Astrocyte (in vitro differentiated cells and primary cell): ENCODE measurements around the gene CD4. TPM values are rescaled to one million over a fixed set of nuclear protein-coding genes. Genes with fewer than 3 reads are reported as not detected.
A peak's percentile ranks its signal among the peaks of the same experiment; 100 is the strongest.

Experiments used
- DNase-seq: peaks from one replicate; pipeline ENCODE4 v3.0.0-alpha.2; 2010; ENCODE audit warnings: low read depth
- FAIRE-seq: peaks from 2 replicates; lab custom pipeline; 2011; peaks lifted over from hg19 to GRCh38; lab: Jason Lieb, UNC
- H2AFZ ChIP-seq: 2 replicates; pipeline ENCODE4 v1.6.0; 2012; ENCODE audit warnings: low read depth, low read length, inconsistent platforms
- H3K27ac ChIP-seq: 2 replicates; pipeline ENCODE4 v1.5.1; 2011; ENCODE audit warnings: low read depth, low read length, inconsistent platforms
- H3K27me3 ChIP-seq: 2 replicates; pipeline ENCODE4 v1.6.0; 2011; ENCODE audit warnings: low read length, inconsistent platforms; ENCODE audit not compliant: insufficient read depth
- H3K36me3 ChIP-seq: 2 replicates; pipeline ENCODE4 v1.5.1; 2011; ENCODE audit warnings: low read length, inconsistent platforms; ENCODE audit not compliant: insufficient read depth
- H3K4me1 ChIP-seq: 2 replicates; pipeline ENCODE4 v1.5.1; 2011; ENCODE audit warnings: low read length, inconsistent platforms; ENCODE audit not compliant: insufficient read depth
- H3K4me2 ChIP-seq: 2 replicates; pipeline ENCODE4 v1.6.0; 2012; ENCODE audit warnings: low read length, inconsistent platforms
- H3K4me3 ChIP-seq: 2 replicates; pipeline ENCODE4 v1.5.1; 2011; ENCODE audit warnings: low read depth, mild to moderate bottlenecking, low read length, inconsistent platforms; ENCODE audit not compliant: insufficient read depth
- H3K79me2 ChIP-seq: 2 replicates; pipeline ENCODE4 v1.6.0; 2012; ENCODE audit warnings: mild to moderate bottlenecking, low read length, inconsistent platforms; ENCODE audit not compliant: insufficient read depth
- H3K9ac ChIP-seq: 2 replicates; pipeline ENCODE4 v1.6.0; 2012; ENCODE audit warnings: mild to moderate bottlenecking, low read length, inconsistent platforms
- H3K9me3 ChIP-seq: 2 replicates; pipeline ENCODE4 v1.5.1; 2012; ENCODE audit warnings: low read depth, mild to moderate bottlenecking, low read length, inconsistent platforms; ENCODE audit not compliant: insufficient read depth
- H4K20me1 ChIP-seq: 2 replicates; pipeline ENCODE4 v1.6.0; 2012; ENCODE audit warnings: low read length, inconsistent platforms; ENCODE audit not compliant: insufficient read depth
- H3K27ac Mint-ChIP-seq: one replicate; pipeline ENCODE4 v1.8.0; 2021; ENCODE audit warnings: mild to moderate bottlenecking, mixed read lengths; ENCODE audit not compliant: unreplicated experiment
- H3K27me3 Mint-ChIP-seq: one replicate; pipeline ENCODE4 v1.8.0; 2021; ENCODE audit warnings: low read depth, mixed read lengths; ENCODE audit not compliant: unreplicated experiment
- H3K36me3 Mint-ChIP-seq: one replicate; pipeline ENCODE4 v1.8.0; 2021; ENCODE audit warnings: low read depth, mixed read lengths; ENCODE audit not compliant: unreplicated experiment
- H3K4me1 Mint-ChIP-seq: one replicate; pipeline ENCODE4 v1.8.0; 2021; ENCODE audit warnings: low read depth, mixed read lengths; ENCODE audit not compliant: unreplicated experiment
- H3K4me3 Mint-ChIP-seq: one replicate; pipeline ENCODE4 v1.8.0; 2021; ENCODE audit warnings: mild to moderate bottlenecking, moderate library complexity, mixed read lengths; ENCODE audit not compliant: unreplicated experiment
- H3K9me3 Mint-ChIP-seq: one replicate; pipeline ENCODE4 v1.8.0; 2021; ENCODE audit warnings: mild to moderate bottlenecking, mixed read lengths; ENCODE audit not compliant: unreplicated experiment
- EZH2 ChIP-seq: IDR thresholded peaks from 2 replicates; pipeline ENCODE4 v1.6.1; 2012; ENCODE audit warnings: mild to moderate bottlenecking, low read length, inconsistent platforms; ENCODE audit not compliant: insufficient read depth
- total RNA-seq: library from RNA; stranded (reverse); gene quantifications from 2 replicates; pipeline ENCODE4 v1.2.1, GENCODE V29; 2021
- TF ChIP-seq, protein P1 (sequence below): IDR thresholded peaks from 2 replicates; pipeline ENCODE4 v1.5.1; 2011; ENCODE audit warnings: low read depth, mild to moderate bottlenecking, inconsistent platforms, low read length, moderate library complexity; ENCODE audit not compliant: insufficient read depth

CD4 gene
- total RNA-seq, 1 donor from 2014 or later, result 0.54 TPM

DNA sequence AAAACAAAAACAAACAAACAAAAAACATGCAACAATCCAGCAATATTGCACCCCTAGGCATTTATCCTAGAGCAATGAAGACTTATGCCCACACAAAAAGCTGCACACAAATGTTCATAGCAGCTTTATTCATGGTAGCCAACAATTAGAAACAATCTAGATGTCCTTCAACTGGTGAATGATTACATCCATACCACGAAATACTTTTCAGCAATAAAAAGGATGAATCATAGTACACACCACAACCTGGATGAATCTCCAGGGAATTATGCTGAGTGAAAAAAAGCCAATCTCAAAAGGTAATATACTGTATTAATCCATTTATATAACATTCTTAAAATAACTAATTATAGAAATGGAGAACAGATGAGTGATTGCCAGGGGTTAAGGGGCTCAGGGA, 17.8 kb downstream of the CD4 start:
- Histone ChIP-seq H3K4me1 (no peaks in the 10 kb centered on the region), H2AFZ (no peak overlapping the region), H3K9ac (no peak overlapping the region), H3K36me3 (no peaks in the 10 kb centered on the region), H3K4me3 (no peak overlapping the region), H4K20me1 (no peaks in the 10 kb centered on the region), H3K27ac (no peak overlapping the region), H3K27me3 (peaks cover 2% of the 10 kb centered on the region), H3K9me3 (no peaks in the 10 kb centered on the region), H3K4me2 (no peak overlapping the region), H3K79me2 (no peaks in the 10 kb centered on the region)
- DNase-seq (no peak), FAIRE-seq (no peak)
- Mint-ChIP-seq H3K27me3 (no peaks in the 10 kb centered on the region), H3K4me3 (no peak overlapping the region), H3K4me1 (peaks cover 9% of the 10 kb centered on the region), H3K36me3 (no peaks in the 10 kb centered on the region), H3K9me3 (peaks cover 5% of the 10 kb centered on the region), H3K27ac (no peak overlapping the region)
- TF ChIP-seq, protein P1, sequence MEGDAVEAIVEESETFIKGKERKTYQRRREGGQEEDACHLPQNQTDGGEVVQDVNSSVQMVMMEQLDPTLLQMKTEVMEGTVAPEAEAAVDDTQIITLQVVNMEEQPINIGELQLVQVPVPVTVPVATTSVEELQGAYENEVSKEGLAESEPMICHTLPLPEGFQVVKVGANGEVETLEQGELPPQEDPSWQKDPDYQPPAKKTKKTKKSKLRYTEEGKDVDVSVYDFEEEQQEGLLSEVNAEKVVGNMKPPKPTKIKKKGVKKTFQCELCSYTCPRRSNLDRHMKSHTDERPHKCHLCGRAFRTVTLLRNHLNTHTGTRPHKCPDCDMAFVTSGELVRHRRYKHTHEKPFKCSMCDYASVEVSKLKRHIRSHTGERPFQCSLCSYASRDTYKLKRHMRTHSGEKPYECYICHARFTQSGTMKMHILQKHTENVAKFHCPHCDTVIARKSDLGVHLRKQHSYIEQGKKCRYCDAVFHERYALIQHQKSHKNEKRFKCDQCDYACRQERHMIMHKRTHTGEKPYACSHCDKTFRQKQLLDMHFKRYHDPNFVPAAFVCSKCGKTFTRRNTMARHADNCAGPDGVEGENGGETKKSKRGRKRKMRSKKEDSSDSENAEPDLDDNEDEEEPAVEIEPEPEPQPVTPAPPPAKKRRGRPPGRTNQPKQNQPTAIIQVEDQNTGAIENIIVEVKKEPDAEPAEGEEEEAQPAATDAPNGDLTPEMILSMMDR, result no peak
- TF ChIP-seq EZH2, result no peak

DNA sequence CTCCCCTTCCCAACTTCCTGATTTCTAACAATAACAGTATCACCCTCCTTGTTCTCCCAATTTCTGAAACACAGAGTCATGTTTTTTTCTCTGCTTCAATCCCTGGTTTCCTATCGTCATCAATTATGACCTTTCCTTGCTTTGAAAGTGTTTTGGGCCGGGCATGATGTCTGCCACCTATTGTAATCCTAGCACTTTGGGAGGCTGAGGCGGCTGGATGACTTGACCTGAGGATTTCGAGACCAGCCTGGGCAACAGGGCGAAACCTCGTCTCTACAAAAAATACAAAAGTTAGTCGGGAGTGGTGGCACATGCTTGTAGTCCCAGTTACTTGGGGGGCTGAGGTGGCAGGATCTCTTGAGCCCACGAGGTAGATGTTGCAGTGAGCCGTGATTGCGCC, 19.7 kb downstream of the CD4 start:
- H2AFZ ChIP-seq, result no peak overlapping the region
- peaks cover 9% of the 10 kb centered on the region for H3K4me1 Mint-ChIP-seq

GRCh38 chr12:6810758-6811157, 21.4 kb downstream of the CD4 start:
- Mint-ChIP-seq H3K27ac (peak overlapping the region; percentile 4), H3K4me1 (peaks cover 9% of the 10 kb centered on the region), H3K27me3 (peaks cover 17% of the 10 kb centered on the region), H3K4me3 (no peak overlapping the region), H3K36me3 (no peaks in the 10 kb centered on the region), H3K9me3 (peaks cover 3% of the 10 kb centered on the region)
- no peaks in the 10 kb centered on the region for H3K79me2 ChIP-seq
- no peaks in the 10 kb centered on the region for H3K4me1 ChIP-seq
- no peak overlapping the region for H3K27ac ChIP-seq
- peaks cover 2% of the 10 kb centered on the region for H3K27me3 ChIP-seq
- H3K36me3 ChIP-seq, result no peaks in the 10 kb centered on the region
- H3K9me3 ChIP-seq, result no peaks in the 10 kb centered on the region
- DNase-seq (no peak), FAIRE-seq (no peak)
- no peak overlapping the region for H3K4me3 ChIP-seq
- H3K4me2 ChIP-seq, result no peak overlapping the region
- no peaks in the 10 kb centered on the region for H4K20me1 ChIP-seq
- no peak overlapping the region for H2AFZ ChIP-seq
- no peak overlapping the region for H3K9ac ChIP-seq
- TF ChIP-seq, protein P1, result no peak
- TF ChIP-seq EZH2, result no peak

More for the DNA sequence above, 19.7 kb downstream of the CD4 start:
- Histone ChIP-seq H3K9me3 (no peaks in the 10 kb centered on the region), H3K4me1 (no peaks in the 10 kb centered on the region), H3K27me3 (peaks cover 2% of the 10 kb centered on the region), H3K79me2 (no peaks in the 10 kb centered on the region), H3K27ac (no peak overlapping the region), H3K4me2 (no peak overlapping the region), H3K36me3 (no peaks in the 10 kb centered on the region), H3K9ac (no peak overlapping the region), H3K4me3 (no peak overlapping the region), H4K20me1 (no peaks in the 10 kb centered on the region)
- H3K9me3 Mint-ChIP-seq, result peaks cover 5% of the 10 kb centered on the region
- TF ChIP-seq EZH2, result no peak
- TF ChIP-seq, protein P1, result no peak
- no peaks in the 10 kb centered on the region for H3K36me3 Mint-ChIP-seq
- H3K27me3 Mint-ChIP-seq, result no peaks in the 10 kb centered on the region
- FAIRE-seq (no peak), DNase-seq (no peak)
- no peak overlapping the region for H3K4me3 Mint-ChIP-seq
- H3K27ac Mint-ChIP-seq, result no peak overlapping the region
